ENCODE data around the gene CNPY1.
"Not testable (repeated sequence)": the region's sequence is repeated elsewhere in the genome, so short reads cannot be mapped to it uniquely, and the experiment has no call there.

Gene CNPY1

DNA sequence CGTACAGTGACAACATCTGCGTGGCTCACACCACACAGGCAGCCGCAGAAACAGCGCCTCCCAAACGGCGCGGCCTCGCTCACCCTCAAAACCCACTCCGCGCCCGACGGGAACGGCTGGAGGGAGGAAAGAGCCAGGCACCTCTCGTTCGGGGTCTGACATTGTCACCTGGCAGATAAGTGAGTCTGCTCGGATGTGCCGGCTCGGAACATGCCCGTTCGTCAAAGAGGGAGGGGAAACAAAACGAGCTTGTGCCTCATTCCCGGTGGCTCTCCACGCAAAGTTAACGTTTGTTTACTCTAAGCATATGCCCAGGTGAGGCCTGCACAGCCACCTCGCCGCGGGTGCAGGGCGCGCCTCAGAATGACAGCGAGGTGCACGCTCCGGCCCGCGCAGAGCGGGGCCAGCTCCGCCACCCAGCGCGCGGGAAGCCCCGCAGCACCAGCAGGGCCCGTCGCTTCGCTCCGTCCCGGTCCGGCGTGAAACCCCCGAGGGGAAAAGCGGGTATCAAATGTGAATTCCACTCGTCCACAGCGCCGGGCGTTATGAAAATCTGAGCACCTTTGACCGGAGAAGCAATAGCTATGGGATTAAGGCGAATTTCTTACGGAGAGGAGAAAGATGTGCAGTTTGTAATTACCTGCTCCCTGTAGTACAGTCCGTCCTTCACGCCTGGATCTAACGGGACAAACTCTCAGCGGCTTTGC is 13.1 kb downstream of the CNPY1 start:
- DNase-seq (ENCODE audit: low read depth in 2 of 2), result no peak

DNA sequence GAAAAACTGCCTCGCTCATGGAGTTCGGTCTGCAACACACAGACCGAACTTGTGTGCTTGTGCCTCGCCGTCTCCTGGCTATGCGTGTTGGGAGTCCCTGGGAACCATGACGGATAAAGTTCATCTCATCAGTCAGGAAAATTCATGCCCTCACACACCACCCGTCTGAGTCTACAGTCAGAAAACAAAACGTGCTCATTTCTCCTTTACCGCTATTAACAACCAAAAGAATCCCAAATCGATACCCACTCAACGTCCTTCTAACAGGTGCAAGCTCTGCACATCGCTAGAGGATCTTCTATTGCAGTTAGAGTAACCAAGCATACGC is 13.6 kb downstream of the CNPY1 start:
- DNase-seq (ENCODE audit: low read depth in 2 of 2), result no peak

DNA sequence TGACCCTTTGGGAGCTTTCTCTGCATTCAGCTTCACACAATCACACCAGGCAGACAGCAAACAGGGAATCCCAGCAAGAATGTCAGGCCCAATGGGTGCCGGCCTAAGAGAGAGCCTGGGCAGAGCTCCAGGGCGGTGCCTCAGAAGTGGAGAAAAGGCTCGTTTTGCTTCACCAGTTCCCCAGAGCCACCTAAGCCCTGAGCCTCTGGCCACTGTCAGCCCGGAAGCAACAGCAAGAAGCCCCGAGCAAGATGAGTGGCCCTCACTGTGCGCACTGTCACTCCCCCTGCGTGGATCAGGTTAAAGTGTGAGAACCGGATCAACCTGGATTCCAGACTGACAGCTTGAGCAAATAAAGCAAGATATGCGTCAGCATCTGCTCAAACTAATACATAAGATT is 14.7 kb downstream of the CNPY1 start:
- no peak for DNase-seq (ENCODE audit: low read depth in 2 of 2)

DNA sequence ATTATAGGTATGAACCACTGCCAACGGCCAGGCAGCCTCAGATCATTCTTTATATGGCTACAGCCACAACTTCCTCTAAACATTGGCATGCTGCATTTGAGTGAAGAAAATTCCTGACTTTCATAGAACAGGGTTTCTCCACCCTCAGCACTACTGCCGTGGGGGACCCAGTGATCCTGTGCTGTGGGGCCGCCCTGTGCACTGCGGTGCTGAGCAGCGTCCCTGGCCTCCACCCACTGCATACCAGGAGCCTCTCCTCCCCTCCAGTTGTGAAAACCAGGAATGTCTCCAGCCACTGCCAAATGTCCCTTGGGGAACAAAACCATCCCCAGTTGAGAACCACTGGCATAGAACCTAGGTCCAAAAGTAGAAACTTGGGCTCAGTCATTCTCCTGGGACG is 15.8 kb downstream of the CNPY1 start:
- no peak for DNase-seq (ENCODE audit: low read depth in 2 of 2)

DNA sequence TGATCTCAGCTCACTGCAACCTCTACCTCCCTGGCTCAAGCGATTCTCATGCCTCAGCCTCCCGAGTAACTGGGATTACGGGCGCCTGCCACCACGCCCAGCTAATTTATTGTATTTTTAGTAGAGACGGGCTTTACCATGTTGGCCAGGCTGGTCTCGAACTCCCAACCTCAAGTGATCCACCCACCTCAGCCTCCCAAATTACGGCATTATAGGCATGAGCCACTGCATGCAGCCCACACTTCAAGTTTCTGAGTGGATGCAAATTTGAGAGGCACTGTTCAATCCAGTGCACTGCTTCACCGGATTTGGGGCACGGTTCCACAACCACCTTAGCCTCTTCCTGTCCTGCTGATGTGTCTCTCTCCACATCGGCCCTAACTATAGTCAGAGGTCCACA is 16.5 kb downstream of the CNPY1 start:
- DNase-seq (ENCODE audit: low read depth in 2 of 2), result no peak

DNA sequence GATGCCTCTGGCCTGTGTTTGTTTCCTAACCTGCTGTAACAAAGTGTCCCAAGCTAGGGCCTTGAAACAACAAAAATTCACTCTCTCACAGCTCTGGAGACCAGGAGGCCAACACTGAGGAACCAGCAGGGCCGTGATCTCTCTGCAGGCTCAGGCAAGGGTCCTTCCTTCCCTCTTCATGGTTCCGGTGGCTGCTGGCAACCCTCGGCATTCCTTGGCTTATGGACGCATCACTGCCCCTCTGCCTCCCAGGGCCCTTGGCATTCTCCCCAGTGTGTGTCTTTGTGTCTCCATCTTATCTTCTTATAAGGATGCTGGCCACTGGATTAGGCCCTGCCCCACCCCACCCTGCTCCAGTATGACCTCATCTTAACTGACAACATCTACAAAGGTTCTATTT is 17.0 kb downstream of the CNPY1 start:
- DNase-seq (ENCODE audit: low read depth in 2 of 2), result no peak

DNA sequence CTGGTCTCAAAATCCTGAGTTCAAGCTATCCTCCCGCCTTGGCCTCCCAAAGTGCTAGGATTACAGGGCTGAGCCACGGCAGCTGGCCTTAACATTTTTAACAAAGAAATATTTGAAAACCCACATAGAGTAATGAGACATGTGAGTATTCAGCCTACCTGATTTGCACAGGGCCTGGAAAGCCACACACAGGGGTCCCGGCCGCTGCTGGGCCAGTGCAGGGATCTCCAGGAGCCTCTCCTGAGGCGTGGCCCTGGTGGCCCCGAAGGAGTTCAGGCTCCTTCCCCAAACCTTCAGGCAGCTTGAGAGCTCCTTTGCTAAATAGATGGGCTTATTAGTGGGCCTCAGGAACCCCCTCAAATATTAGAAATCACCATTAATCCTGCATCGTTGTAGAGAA is 18.7 kb downstream of the CNPY1 start:
- DNase-seq (ENCODE audit: low read depth in 2 of 2), result no peak

DNA sequence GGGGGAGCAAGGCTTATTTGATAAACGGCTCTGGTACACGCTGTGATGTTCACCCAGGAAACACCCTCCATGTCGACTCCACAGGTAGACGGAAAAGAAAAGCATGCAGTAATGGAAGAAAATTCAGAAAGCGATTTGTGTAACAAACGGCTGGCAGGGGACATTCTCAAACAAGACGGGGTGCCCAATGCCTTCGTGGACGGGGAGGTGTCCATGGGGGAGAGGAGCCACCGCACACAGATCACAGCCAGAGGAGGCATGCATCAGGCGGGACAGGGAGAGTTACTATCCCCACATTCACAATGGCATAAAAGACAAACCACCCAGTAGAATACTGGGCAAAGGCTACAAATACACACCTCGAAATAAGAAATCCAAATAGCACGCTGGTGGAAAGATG is 20.1 kb downstream of the CNPY1 start:
- DNase-seq (ENCODE audit: low read depth in 2 of 2), result no peak

DNA sequence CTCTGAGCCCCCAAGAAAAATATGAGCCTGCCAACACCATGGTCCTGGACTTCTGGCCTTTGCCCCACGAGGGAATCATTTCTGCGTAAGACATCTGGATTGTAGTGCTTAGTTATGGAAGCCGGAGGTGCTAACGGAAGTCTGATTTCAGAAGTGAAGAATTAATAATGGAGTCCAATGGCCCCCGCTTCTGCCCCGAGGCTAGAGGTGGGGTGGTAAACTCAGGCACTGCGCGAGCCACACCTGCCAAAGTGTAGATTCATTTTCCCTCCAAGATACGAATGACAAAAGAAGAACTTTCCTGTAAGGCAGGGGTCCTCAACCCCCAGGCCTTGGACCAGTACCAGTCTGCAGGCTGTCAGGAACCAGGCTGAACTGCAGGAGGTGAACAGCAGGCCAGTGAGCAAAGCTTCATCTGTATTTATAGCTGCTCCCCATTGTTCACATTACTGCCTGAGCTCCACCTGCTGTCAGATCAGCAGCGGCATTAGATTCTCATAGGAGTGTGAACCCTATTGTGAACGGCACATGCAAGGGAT is 22.3 kb downstream of the CNPY1 start:
- no peak for DNase-seq (ENCODE audit: low read depth in 2 of 2)

DNA sequence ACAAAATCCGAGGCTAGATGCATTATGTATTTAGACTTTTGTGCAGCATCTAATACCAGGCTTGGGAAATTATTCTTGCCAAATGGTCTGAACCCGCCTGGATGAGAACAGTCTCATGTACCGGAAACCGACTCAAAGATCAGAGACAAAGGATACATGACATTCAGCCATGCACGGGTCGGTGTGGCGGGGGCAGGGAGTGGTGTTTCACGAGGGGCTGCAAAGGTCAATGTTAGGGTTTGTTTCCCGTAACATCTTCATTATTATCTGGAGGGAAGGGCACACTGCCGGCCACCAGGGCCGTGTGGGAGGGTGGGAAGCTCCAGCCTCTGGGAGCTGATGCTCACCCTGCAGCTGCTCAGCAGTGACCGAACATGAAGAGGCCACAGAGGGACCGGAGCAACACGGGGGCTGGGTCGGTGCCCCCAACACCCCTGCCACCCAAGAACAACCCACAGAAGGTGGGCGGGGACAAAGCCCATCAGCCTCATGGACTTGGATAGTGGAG is 23.1 kb downstream of the CNPY1 start:
- no peak for DNase-seq (ENCODE audit: low read depth in 2 of 2)

DNA sequence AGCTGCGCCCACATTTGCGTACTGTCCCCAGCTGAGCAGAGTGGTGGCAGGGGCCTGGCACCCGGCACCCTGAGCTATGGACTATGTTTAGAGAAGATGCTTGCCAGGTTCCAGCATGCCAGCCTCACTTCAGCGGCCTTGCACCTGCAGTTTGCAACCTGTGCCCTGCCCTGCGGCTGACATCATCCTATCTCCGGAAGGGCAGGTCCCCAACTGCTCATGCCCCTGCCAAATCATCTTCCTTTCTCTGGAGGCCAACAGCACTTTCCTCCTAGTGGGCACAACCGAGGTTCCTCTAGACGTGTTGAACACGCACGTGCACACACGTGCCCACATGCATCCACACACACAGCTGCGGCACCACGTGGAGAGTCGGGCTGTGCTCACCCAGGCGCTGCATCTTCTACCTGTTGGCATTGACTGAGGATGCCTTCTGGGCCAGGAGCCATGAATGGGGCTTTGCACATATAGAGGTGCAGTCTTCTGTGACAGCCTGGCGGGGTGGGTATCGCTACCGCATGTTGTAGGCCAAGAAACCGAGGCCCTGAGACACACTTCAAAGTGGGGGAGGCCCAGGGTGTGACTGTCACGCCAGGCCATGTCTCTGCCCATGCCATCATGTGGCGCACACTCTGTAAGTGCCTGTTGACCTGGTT is 24.5 kb downstream of the CNPY1 start:
- no peak for DNase-seq (ENCODE audit: low read depth in 2 of 2)

DNA sequence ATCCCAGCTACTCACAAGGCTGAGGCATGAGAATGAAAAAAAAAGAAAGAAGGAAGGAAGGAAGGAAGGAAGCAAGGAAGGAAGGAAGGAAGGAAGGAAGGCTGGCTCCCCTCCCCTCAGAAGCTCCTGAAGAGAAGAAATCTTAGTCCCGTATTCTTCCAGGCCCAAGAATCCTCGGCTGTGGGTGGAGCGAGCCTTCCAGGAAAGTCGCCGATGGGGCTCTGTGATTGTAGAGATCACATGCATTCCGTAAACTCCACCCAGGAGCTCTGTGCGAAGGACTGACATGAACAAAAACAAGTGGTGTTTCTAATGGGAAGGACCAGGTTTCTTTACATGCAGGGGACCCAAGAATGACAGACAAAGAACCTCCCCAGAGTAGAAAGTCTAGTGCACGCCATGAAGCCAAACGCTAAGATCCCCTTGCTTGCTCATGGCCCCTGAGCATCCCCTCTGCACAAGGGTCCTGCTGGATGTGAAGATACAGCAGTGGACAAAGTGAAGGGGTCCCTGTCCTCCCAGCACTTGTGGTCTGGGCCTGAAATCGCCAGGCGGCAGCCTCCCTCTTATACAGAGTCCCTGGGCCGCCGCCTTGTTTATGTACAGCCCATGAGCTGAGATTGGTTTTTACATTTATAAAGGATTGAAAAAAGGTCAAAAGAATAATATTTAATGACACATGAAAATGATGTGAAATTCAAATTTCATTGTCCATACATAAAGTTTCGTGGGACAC is 25.2 kb downstream of the CNPY1 start:
- no peak for DNase-seq (ENCODE audit: low read depth in 2 of 2)

DNA sequence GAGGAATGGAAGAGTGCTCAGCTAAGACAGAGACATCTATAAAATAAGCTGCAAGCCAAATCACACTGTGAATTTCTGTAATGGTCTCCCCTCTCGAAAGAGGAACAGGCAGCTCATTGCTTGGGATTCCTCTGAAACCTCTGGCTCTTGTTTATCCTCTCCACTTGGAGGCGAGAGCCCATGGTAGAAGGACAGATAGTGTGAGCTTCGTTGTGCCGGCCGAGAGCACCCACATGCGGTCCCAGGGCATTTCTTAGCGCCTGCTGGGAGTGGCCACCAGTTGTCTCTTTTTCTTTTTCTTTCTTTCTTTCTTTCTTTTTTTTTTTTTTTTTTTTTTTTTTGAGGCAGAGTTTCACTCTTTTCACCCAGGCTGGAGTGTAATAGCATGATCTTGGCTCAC is 26.2 kb downstream of the CNPY1 start:
- no peak for DNase-seq (ENCODE audit: low read depth in 2 of 2)

DNA sequence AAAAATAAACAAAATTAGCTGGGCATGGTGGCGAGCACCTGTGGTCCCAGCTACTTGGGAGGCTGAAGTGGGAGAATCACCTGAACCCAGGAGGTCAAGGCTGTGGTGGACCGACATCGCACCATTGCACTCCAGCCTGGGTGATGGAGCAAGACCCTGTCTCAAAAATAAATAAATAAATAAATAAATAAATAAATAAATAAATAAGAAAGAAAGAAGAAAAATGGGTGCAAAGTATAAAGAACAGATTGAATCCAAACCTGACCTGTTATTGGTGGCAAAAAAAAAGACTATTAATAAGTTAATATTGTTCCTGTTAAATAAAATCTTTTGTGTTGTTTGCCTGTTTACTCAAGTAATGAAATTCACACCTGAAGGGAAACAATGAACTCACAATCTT is 27.0 kb downstream of the CNPY1 start:
- not testable (repeated sequence) for DNase-seq (ENCODE audit: low read depth in 2 of 2)

DNA sequence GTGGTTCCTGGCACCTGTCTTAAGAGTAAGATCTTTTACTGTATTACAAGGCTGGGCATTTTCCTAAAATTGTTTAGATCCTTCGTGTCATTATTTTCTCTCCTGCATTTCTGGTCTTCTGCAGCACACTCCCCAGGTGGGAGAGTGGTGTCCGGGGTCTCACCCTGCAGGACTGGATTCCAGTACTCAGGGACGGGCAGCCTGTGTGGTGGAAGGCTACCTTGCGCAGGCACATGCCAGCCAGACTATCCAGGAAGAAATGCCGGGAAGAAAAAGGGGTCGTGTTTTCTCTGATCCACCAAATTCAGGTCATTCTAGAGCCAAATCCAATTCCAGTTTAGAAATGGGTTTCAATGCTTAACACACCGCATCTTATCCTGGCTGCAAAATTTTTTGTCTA is 27.7 kb downstream of the CNPY1 start:
- no peak for DNase-seq (ENCODE audit: low read depth in 2 of 2)

DNA sequence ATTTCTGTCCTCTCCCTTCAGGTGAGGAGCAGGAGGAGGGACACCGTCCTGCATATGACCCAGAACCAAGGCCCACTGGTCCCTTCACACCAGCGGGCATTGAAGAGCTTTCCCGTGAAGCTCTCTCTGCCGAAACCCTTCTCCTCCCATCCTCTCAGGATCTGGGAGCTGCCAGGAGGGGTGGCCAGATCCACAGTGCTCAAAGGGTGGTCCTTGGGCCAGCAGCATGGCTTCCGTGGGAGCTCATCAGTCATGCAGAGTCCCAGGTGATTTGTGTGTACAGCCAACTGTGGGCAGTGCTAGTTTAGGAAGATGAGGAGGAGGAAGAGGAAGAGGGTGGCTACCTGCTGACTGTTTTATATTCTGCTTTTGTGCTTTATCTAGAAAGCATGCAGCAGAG is 28.4 kb downstream of the CNPY1 start:
- no peak for DNase-seq (ENCODE audit: low read depth in 2 of 2)

DNA sequence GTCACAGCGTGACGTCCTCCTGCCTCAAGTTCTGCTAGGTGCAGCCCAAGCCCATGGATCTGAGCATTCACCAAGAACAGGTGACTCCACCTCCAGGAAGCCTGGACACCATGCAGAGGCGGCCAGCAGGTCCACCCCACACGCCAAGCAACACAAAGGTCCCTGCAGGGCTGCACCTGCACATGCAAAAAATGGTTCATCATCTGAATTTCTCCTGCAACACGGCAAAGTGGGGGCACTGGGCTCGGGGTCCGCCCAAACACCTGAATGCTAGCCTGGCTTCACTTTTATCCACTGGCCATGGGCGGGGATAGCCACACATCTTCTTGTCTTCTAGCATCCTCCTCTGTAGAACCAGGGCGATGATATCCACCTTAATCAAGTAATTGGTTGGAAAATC is 28.9 kb downstream of the CNPY1 start:
- no peak for DNase-seq (ENCODE audit: low read depth in 2 of 2)

DNA sequence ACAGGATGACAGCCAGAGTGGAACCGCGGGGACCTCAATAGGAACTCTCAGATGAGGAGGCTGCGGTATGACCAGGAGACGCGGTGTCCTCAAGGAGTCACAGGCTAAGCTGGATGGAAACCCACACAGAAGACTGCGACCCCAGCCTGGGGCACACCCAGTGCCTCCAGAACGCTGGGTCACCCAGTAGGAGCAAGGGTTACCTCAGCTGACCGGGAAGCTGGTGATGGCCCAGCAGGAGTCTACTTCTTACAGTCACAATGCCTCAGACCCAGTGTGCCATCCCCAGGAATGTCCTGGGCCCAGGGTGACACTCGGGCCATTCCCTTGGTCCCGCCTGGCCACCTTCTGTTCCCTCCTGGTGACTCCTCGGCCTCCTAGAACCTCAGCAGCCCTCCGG is 29.9 kb downstream of the CNPY1 start:
- DNase-seq (ENCODE audit: low read depth in 2 of 2), result no peak

DNA sequence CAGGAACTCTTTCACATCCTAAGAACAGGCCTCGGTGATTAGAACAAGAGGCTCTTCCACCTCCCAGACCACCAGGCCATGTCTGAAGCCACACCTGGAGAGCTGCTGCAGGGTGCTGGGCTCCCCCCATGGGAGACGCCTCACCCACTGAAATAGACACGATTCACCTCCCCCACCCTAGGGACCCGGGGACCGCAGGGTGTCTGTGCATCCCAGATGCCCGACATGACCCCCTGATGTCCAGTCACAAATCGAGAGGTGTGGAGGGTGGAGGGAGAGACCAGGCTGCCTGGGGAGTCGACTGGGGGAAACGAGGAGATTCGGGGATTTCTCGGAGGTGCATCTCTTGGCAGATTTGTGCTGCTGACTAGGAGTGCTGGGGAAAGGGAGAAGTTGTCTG is 31.0 kb downstream of the CNPY1 start:
- DNase-seq (ENCODE audit: low read depth in 2 of 2), result no peak

DNA sequence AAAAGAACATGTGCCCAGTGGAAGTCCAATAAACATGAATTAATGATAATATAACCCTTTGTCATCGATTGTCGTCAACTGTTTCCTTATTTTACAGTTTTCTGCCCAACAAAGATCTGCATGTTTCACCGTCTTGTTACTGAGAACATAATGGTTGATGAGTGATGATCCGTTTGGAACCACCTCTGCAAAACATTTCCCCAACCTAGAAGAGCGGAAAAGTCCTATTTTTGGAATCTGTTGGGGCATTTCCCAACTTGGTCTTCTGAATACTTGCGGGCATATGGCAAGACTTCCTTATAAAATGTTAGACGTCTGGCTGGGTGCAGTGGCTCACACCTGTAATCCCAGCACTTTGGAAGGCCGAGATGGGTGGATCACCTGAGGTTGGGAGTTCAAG is 32.1 kb downstream of the CNPY1 start:
- no peak for DNase-seq (ENCODE audit: low read depth in 2 of 2)

DNA sequence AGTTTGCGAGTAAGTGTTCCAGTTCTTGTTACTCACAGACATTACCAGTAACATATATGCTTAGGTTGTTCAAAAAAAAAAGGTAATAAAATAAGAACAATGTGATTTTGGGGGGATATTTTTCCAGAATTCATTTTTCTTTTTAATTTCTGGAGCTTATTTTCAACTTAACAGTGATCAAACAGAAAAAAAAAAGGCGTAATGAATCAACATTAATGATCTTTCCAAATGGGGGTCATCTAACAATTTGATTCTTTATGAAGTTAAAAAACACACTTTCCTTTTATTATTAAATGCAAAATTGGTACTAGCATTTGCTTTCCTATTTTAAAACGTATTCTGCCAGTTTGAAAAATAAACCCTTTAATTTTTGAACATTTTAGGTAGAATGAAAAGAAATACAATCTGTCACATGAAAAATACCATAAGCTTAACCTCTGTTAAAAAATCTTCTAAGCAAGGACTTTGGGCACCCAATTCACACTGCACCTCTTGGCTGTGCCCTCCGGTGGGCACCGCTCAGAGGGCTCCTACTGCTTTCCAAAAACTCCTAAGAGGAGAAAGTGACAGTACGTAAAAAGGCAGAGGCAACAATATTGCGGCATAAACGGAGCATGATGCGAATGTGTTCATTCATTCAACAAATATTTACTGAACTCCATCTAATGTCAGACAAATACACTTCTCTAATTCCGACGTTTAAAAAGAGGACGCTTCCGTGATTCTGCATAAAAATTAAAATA is 32.6 kb downstream of the CNPY1 start:
- no peak for DNase-seq (ENCODE audit: low read depth in 2 of 2)

DNA sequence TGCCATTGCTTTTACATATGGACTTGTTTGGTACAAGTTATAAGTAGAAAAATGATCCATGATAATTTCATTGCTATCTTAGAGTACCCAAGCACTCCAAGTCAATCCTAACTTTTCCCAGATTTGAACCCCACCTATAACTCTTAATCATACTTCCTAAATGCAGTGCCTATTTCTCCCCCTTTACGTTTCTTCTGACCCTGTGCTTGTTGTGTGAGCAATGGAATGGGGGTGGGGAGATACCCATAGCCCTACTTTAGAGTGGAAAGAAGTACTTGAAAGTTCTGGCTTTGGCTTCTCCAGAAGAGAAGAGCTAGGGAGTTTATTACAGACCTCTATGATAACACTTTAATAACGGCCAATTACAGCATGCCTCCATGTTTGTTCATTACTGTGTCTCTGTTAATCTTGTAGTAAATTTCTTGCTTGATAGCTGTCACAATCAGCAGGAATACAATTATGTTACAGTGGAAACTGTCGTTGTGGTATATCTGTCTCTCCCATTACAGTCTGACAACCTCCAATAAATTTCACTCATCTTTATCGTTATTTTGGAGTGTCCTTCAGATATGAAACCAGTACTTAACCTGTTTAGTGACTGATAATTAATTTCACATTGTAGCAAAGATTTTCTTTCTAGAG is 34.0 kb downstream of the CNPY1 start:
- no peak for DNase-seq (ENCODE audit: low read depth in 2 of 2)
